HepG2 (cell line): ENCODE data around the gene BLOC1S1. TPM values are rescaled to one million over a fixed set of nuclear protein-coding genes. Genes with fewer than 3 reads are reported as not detected.

Source experiments
- HMG20A ChIP-seq: IDR thresholded peaks from 2 replicates; pipeline ENCODE4 v1.6.1; 2016; ENCODE audit warnings: borderline replicate concordance
- RAD21 ChIP-seq: fragments of 450-650 bp; formaldehyde crosslinking; IDR thresholded peaks from 2 replicates; pipeline ENCODE4 v1.5.0; 2020; ENCODE audit warnings: mild to moderate bottlenecking
- RXRB ChIP-seq: IDR thresholded peaks from 2 replicates; pipeline ENCODE4 v1.6.1; 2016; ENCODE audit warnings: borderline replicate concordance, missing genetic modification reagents, missing compliant biosample characterization
- ZNF253 ChIP-seq: sonication (generic); formaldehyde crosslinking; IDR thresholded peaks from 2 replicates; pipeline ENCODE4 v1.8.0; 2022; ENCODE audit warnings: mild to moderate bottlenecking, missing genetic modification reagents, borderline replicate concordance
- polyA plus RNA-seq, 8 experiments: library from polyadenylated mRNA; depleted of rRNA in 3 of 8; stranded (reverse) in 7 of 8; unstranded in 1 of 8; fragments of >200 nt; fragmentation: Illumina TruSeq in 4 of 8; extraction: Trizol in 4 of 8; gene quantifications; 2 replicates each; pipeline versions ENCODE4 v1.2.1 to v1.2.3, GENCODE V29; 2011 to 2016; ENCODE audit warnings: low read depth in 4 of 8, missing spikeins in 1 of 8, mixed read lengths in 1 of 8; ENCODE audit not compliant: insufficient read depth in 1 of 8
- total RNA-seq, 5 experiments: library from RNA; depleted of rRNA; stranded (reverse); fragments of >200 nt; fragmentation: Illumina TruSeq; extraction: Trizol; gene quantifications; 2 replicates each; pipeline ENCODE4 v1.2.3, GENCODE V29; 2016; ENCODE audit warnings: low read depth in 1 of 5
- TF ChIP-seq, protein P1 (sequence below), 2 experiments: fragments of 450-650 bp in 1 of 2; sonication (generic) in 1 of 2; formaldehyde crosslinking in 1 of 2; IDR thresholded peaks; 2 replicates each; pipeline versions ENCODE4 v1.6.1 to v1.8.0; 2016 to 2022; ENCODE audit warnings: antibody characterized with exemption in 1 of 2, mild to moderate bottlenecking in 1 of 2, missing genetic modification reagents in 1 of 2
- TF ChIP-seq, protein P2 (sequence below): sonication (generic); formaldehyde crosslinking; IDR thresholded peaks from 2 replicates; pipeline ENCODE4 v1.5.1; 2020; ENCODE audit warnings: mild to moderate bottlenecking, missing genetic modification reagents
- TF ChIP-seq, protein P3 (sequence below): sonication (generic); formaldehyde crosslinking; IDR thresholded peaks from 2 replicates; pipeline ENCODE4 v1.8.0; 2022; ENCODE audit warnings: mild to moderate bottlenecking, missing genetic modification reagents, borderline replicate concordance

The BLOC1S1 gene
- total and polyA plus RNA-seq, 2 of the 13 experiments (the other 11 are each of a cell fraction or from before 2014, with no cell fraction given) = 55.1 to 95.3 TPM

DNA sequence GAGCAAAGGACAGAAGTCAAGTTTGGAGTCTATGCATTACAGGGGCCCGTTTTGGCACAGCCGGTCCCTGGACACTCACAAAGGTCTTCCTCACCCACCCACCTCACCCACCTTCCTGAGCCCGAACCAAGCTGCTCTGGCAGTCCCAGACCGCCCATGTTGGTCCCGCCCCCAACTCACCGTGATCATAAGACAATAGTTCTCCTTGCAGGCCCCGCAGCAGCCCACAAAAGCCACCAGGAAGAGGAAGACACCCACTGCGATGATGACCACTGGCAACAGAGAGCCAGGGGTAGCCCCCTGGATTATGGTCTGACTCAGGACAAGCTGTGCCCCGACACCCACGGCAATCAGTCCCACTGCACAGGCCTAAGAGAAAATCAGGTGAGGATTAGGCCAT lies 11.1 kb downstream of the BLOC1S1 start (continued):
- TF ChIP-seq RAD21 (CRISPR knock-in tag) (no peak), ZNF253 (CRISPR knock-in tag) (no peak), RXRB (CRISPR knock-in tag) (no peak), HMG20A (CRISPR knock-in tag) (no peak)
- TF ChIP-seq, protein P1, sequence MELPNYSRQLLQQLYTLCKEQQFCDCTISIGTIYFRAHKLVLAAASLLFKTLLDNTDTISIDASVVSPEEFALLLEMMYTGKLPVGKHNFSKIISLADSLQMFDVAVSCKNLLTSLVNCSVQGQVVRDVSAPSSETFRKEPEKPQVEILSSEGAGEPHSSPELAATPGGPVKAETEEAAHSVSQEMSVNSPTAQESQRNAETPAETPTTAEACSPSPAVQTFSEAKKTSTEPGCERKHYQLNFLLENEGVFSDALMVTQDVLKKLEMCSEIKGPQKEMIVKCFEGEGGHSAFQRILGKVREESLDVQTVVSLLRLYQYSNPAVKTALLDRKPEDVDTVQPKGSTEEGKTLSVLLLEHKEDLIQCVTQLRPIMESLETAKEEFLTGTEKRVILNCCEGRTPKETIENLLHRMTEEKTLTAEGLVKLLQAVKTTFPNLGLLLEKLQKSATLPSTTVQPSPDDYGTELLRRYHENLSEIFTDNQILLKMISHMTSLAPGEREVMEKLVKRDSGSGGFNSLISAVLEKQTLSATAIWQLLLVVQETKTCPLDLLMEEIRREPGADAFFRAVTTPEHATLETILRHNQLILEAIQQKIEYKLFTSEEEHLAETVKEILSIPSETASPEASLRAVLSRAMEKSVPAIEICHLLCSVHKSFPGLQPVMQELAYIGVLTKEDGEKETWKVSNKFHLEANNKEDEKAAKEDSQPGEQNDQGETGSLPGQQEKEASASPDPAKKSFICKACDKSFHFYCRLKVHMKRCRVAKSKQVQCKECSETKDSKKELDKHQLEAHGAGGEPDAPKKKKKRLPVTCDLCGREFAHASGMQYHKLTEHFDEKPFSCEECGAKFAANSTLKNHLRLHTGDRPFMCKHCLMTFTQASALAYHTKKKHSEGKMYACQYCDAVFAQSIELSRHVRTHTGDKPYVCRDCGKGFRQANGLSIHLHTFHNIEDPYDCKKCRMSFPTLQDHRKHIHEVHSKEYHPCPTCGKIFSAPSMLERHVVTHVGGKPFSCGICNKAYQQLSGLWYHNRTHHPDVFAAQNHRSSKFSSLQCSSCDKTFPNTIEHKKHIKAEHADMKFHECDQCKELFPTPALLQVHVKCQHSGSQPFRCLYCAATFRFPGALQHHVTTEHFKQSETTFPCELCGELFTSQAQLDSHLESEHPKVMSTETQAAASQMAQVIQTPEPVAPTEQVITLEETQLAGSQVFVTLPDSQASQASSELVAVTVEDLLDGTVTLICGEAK (IDR thresholded peaks at IDR 0.05) = no peak
- TF ChIP-seq, protein P1 (CRISPR knock-in tag; IDR thresholded peaks at IDR 0.05) = no peak
- TF ChIP-seq, protein P2, sequence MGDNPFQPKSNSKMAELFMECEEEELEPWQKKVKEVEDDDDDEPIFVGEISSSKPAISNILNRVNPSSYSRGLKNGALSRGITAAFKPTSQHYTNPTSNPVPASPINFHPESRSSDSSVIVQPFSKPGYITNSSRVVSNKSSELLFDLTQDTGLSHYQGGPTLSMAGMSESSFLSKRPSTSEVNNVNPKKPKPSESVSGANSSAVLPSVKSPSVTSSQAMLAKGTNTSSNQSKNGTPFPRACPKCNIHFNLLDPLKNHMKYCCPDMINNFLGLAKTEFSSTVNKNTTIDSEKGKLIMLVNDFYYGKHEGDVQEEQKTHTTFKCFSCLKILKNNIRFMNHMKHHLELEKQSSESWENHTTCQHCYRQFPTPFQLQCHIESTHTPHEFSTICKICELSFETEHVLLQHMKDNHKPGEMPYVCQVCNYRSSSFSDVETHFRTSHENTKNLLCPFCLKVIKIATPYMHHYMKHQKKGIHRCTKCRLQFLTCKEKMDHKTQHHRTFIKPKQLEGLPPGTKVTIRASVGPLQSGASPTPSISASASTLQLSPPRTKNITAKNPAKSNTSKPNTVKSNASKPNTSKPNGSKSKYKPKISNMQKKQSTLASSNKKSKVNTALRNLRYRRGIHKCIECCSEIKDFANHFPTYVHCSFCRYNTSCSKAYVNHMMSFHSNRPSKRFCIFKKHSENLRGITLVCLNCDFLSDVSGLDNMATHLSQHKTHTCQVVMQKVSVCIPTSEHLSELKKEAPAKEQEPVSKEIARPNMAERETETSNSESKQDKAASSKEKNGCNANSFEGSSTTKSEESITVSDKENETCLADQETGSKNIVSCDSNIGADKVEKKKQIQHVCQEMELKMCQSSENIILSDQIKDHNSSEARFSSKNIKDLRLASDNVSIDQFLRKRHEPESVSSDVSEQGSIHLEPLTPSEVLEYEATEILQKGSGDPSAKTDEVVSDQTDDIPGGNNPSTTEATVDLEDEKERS (CRISPR knock-in tag) = no peak
- TF ChIP-seq, protein P3, sequence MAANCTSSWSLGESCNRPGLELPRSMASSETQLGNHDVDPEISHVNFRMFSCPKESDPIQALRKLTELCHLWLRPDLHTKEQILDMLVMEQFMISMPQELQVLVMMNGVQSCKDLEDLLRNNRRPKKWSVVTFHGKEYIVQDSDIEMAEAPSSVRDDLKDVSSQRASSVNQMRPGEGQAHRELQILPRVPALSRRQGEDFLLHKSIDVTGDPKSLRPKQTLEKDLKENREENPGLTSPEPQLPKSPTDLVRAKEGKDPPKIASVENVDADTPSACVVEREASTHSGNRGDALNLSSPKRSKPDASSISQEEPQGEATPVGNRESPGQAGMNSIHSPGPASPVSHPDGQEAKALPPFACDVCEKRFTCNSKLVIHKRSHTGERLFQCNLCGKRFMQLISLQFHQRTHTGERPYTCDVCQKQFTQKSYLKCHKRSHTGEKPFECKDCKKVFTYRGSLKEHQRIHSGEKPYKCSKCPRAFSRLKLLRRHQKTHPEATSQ (CRISPR knock-in tag) = no peak
- TF ChIP-seq, all 625 proteins: peak for 0
